ENCODE data around the gene SRGN.
"Not testable (repeated sequence)": the region's sequence is repeated elsewhere in the genome, so short reads cannot be mapped to it uniquely, and the experiment has no call there.

The SRGN gene, protein sequence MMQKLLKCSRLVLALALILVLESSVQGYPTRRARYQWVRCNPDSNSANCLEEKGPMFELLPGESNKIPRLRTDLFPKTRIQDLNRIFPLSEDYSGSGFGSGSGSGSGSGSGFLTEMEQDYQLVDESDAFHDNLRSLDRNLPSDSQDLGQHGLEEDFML

DNA sequence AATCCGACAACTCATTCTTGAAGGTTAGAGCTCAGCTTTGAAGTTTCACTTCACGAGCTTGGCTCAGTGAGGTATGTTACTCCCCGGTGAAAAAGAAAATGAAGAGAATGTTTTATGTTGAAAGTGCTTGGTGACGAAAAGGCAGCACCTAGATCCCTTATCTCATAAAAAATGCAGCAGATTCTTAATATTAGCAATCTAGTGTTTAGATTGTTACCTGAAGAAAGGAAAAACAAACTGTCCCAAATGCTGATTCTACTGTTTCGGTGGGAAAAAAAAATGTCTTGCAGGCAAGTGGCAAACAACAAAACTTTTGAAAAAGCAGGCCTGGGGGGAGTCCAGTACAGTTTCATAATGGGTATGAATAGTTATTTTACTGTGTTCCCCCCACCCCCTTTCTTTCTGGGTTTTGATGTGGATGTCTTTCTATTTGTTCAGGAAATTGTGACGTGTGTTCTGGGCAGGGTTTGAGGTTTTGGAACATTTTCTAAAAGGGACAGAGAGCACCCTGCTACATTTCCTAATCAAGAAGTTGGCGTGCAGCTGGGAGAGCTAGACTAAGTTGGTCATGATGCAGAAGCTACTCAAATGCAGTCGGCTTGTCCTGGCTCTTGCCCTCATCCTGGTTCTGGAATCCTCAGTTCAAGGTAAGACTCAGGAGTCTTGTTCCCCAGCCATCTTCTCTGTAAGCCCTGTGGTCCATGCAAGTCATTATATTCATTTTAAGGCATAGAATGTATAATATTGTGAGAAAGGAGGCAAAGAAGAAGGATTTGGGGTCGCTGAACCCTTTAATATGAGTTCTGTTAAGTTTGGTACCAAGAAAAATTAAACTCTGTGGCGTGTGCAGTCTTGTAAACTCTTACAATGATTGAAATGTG, at the start of gene SRGN:
Gene SRGN (plus strand): TSS at position 514 of the 881 bp plus-strand sequence. CDS start 55 bp downstream, at position 569.
- no peak for FAIRE-seq

DNA sequence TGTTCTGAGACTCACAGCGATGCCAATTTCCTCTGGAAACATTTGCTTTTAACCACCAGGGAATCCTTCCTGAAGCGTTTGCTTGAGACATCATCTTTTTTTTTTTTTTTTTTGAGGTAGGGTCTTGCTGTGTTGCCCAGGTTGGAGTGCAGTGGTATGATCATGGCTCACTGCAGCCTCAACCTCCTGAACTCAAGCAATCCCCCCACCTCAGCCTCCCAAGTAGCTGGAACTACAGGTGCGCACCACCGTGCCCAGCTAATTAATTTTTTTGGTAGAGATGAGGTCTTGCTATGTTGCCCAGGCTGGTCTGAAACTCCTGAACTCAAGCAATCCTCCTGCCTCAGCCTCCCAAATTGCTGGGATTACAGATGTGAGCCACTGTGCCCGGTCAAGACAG, 47.0 kb upstream of the SRGN start:
- FAIRE-seq = not testable (repeated sequence)

DNA sequence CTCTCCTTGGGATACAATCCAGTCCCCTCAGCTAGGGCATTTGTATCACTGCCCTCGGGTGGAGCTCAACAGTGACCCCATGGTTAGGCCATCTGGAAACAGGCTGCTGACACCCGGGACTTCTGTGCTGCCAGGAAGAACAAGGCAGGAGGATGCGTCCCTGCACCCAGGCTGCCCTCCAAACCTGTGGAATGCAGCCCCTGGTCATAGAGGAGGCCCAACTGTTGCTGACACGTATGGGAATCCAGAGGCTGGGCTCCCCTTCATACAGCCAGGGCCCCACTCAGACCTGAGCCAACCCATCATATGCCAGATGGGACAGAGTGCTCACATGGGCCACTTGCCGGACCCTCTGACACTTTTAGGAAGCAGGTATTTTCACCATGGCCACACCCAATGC, 45.5 kb upstream of the SRGN start:
- FAIRE-seq = no peak

DNA sequence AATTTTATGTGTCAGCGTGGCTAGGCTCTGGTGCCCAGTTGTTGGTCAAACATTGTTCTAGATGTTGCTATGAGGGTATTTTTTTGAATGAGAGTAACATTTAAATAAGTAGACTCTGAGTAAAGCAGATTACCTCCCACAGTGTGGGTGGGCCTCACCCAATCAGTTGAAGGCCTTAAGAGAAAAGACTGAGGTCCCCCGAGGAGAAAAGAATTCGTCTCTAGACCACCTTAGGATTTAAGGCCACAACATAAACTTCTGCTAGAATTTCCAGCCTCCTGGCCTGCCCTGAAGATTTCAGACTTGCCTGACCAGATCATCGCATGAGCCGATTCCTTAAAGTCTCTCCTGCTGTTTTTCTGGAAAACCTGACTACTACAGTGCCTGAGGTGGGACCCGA, 45.1 kb upstream of the SRGN start:
- no peak for FAIRE-seq

DNA sequence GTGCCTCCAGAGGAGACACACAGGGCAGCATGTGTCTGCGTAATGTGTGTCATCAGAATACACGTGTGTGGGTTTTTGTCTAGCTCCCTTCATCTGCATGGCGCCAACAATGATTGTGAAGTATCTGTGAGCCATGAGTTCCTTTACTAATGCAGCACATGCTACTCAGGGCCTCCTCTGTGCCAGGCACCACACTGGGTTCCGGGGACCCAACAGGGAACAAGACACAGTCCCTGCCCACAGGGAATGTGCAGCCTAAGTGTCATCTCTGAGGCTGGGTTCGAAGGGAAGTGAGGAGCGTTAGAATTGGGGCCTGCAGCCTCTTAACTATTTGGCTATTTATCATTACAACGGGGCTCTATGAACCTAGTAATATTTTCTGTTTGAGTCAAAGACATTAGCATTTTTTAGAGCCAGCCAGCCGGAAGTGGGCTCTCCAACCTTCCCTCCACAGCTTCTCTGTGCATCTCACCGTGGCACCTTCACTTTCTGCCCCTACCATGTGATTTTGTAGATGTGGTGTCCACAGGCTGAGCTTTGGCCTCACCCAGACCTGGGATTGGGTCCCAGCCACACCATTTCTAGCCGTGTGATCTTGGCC, 43.9 kb upstream of the SRGN start:
- FAIRE-seq = no peak

DNA sequence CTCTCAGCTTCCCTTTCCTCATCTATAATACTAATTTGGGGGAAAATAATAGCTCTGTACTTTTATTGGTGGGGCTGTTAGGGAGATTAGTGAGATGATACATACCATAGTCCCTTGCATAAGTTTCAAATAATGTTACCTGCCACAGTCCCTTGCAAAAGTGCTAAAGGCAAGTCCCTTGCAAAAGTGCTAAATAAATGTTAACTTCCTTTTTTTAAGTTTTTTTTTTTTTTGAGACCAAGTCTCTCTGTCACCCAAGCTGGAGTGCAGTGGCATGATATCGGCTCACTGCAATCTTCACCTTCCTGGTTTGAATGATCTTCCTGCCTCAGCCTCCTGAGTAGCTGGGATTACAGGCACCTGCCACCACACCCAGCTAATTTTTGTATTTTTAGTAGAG, 43.4 kb upstream of the SRGN start:
- no peak for FAIRE-seq

DNA sequence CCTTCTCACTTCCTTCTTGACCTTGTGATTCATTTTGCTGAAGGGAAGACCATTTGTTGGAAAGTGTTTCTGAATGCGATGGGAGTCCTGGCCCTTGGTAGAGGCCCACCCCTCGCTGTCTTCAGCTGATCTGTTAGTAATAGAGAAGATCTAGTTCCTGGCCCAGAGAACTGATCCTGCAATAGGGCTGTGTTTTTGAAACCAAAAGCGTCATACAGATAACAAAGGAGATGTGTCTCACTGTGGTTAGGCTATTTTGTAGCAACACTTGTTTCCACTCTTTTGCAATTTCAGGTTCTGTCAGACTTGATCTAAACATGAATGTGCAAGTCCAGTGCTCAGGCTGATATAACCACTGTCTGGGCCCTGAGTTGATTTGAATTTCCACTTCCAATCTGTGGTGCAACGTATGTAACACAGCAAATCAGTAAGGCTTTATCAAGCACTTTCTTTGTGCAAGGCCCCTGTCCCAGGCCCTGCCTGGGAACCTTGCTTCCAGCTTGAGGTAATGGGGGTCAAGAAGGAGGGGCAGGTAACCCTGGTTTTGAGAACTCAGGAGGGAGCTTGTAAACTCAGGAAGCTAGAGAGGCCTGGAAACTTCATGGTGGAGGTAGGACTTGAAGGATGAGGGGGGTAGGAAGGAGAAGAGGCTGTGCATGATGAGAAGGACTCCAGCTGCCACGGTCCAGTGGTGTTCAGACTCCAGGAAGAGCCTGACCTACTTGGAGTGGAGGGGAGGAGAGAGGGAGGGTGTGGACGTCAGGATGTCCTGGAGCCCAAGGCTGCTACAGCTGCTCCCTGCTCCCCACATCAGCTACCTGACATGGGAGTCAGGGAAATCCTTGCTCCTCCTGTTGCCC, 42.2 kb upstream of the SRGN start:
- FAIRE-seq = no peak

DNA sequence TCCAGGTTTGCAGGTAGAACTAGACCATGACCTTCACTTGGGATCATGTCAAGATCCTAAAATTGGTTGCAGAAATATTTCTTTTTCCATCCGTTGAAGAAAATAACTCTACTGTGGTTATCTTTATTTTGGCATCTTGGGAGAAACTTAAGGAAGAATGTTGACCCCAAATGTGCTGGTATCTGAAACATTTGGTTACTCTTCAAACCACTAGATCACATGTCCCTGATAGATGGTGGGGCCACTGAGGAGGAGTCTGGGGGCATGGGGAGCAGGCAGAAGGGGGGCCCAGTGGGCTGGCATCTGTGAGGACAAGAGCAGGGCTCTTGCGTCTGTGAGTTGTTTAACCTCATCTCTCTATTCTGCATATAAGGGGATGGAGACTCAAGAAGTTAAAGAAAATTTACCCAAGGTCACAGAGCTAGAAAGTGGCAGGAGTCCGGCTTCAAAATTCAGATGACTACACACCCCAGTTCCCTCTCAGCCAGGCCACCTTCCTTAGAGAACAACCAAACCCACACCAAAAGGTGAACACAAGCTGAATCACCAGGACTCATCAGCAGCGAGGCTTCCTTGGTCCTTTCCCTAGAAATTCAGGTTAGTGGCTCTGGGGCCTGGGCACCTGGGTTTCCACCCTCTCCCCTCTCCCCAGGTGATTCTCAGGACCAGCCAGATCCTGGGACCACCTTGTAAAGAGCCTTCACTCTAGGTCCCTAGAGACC, 40.6 kb upstream of the SRGN start:
- no peak for FAIRE-seq

DNA sequence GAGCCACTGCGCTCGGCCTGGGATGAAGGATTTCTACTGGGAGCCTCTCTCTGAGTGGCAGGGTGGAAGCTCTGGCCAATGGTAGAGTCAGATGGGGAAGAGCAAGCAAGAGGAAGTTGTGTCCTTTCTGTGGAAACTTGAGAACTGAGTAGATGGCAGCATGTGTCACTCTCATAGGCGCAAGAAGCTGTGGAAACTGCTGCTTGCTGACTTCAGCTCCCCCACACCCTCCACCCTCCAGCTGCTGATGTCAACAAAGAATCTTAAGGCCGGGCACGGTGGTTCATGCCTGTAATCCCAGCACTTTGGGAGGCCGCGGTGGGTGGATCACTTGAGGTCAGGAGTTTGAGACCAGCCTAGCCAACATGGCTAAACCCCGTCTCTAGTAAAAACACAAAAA, 39.8 kb upstream of the SRGN start:
- FAIRE-seq = no peak

DNA sequence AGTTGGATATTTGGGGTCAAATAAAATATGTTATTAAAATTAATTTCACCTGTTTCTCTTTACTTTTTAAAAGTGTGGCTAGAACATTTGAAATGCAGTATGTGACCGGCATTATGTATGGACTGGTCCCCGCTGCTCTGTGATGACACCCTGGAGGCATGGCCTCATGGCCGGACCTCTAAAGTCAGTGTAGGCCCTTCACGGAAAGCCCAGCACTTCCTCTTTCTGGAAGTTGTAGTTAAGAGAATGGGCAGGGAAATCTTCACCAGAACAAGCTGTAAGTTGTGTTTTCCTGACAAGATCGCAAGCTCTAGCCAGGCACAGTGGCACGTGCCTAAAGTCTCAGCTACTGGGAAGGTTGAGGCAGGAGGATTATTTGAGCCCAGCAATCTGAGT, 38.3 kb upstream of the SRGN start:
- FAIRE-seq = no peak

DNA sequence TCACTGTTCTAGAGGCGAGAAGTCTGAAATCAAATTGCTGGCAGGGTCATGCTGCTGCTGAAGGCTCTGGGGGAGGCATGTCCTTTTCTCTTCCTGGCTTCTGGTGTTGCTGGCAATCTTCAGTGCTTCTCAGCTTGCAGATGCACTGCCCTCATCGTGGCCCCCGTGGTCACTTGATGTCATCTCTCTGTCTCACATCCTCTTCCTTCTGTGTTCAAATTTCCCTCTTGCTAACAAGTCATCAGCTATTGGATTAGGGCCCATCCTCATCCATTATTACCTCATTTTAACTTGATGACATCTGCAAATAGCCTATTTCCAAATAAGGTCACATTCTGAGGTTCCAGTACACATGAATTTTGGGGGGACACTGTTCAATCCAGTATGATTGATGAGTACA, 36.6 kb upstream of the SRGN start:
- no peak for FAIRE-seq

DNA sequence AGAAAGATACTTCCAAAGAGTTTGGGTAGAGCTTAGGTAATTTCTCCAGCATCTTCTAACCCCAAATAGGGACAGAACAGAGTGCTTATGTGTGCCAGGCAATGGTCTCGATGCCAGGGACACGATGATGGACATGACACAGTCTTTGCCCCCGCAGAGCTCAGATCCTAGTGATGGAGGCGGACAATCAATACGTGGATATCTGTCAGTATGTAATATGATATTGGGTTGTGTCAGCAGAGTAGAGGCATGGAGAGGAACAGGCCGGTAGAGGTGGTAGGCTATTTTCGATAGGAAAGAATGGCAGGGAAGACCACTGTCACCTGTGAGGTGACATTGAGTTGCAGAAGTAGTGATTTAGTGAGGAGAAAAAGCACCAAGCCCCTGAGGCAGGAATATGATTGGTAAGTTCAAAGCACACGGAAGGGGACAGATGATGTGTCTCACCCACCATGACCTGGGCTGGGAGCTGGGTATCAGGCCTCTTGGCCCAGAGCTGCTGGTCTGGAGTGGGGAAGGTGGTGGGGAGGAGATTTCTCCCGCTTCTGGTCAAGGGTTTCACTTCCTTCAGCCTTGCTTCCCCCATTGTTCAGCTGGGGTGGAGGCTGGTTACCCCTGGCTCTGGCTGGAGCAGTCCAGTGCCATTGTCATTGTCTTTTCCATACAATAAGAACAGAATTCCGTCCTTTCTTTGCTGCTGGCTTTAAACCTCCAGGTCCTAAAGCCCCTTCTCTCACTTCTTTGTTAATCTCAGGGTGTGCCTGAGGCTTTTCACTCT, 36.0 kb upstream of the SRGN start:
- no peak for FAIRE-seq

DNA sequence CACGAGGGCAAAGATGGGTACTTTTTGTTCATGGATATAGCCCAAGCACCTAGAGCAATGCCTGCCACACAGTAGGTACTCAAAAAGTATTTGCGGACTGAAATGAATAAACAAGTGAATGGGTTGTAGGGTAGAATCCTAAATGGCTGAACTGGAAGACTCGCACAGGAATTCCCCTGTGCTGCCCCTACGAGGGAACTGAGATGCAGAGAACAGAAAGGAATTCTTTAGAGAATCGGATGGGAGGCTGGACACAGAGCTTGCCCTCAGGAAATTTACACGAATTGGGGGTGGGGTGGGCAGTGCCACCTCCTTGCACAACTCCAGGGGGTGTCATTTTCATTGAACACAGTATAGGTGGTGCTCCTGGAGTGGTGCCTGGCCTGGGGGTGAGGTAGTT, 35.2 kb upstream of the SRGN start:
- FAIRE-seq = no peak

DNA sequence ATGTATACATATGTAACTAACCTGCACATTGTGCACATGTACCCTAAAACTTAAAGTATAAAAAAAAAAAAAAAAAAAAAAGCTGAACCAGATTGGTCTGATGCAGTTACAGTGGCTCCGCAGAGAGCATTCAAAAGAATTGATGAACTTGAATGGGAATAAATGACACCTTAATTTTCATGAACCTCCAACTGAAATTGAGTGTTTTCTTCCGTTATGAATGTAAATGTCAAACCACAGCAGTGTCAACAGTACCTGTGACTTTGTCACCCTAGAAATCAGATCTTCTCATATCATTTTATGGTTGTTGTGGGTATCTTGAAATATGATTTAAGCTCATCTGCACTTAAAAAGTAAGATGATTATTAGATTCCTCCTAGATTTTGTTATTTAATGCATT, 32.7 kb upstream of the SRGN start:
- no peak for FAIRE-seq

DNA sequence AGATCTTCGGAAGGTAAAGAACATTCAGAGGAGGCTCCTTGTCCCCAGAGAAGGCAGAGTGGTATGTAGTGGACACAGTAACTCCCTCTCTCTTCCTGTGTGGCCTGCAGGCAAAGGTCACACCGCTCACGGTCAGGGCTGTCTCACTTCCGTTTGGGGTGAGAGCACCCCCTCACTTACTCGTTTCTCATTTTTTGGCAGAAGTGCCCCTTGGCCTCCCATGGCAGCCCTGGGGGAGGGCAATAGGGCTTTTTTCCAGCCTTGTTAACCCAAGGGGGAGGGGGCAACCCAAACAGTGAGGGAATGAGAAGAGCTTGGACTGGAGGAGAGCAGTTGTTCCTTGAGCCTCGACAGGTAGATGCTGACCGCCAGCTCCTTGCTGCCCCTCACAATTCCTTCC, 31.8 kb upstream of the SRGN start:
- FAIRE-seq = no peak

DNA sequence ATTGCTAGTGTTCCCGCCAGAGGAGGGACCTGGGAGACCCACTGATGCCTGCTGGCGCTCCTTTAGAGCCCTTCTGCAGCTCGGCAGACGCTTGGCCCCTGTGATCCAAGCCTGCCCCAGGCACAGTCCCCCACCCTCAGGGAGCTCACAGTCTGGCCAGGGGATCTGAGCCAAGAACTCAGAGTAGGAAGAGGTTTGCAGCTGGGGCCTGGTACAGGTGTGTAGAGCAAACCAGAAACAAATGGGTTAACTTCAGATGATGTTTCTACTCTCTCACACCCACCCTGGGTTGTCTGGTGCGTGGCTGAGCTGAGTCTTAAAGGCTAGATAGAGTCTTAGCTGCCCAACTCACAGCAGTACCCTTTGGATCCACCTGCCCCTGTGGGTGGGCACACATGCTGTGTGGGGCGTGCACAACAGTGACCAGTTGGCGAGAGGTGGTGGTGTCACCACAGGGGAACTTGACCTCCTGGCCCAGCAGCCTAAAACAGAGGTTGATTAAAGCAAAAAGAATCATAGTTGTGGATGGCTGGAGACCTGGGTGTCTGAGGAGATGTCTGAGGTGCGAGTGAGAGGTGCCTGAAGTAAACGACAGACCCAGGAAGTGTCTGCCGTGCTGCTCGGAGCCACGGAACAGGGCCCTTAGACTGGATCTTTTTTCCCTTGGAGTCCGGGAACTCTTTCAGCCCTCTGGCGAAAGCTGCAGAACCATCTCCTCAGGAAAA, 31.2 kb upstream of the SRGN start:
- FAIRE-seq = no peak

DNA sequence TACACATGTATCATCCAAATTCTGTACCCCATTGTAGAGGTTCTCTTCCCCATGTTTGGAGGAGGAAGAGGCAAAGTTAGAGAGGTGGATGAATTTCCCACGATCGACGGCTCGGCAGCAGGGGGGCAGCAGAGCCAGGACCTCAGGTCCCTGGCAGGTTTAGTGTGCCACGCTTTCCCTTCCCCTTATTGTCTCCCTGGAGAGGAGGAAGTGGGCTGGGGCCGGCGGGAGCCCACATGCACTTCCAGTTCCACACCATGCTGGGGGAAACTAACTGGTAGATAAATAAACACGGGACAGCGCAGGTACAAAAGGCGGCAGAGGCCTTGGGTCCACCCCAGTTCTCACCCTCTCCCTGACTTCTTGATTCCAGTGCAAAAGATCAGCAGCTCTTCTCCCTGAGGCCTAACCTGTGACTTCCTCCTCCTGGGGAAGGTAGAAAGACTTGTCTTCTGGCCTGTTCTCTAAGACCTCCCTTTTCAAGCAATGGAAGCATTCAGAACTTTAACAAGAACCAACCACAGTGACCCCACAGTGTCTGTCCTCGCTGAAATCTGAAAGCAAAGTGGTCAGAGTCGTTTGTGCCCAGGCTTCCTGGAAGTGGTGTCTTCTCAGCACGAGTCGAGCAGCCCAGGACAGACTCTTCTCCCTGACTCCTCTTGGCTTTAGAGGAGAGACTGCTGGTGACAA, 30.5 kb upstream of the SRGN start:
- no peak for FAIRE-seq

DNA sequence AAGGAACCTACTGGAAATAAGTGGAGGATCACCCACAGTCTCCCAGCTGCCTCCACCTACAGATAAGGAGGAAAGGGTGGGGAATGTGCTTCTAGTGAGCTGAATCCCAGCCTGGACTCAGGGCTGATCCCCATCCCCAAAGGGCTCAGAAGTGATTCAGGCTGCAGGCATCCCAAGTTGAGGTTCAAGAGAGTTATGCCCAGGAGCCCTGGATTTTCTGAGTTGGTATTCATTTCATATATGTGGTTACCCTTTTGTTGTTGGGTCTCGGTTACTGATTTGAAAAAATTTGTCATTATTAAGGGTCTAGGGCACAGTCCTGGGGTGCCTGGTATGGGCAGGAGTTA, 30.0 kb upstream of the SRGN start:
- FAIRE-seq = no peak

DNA sequence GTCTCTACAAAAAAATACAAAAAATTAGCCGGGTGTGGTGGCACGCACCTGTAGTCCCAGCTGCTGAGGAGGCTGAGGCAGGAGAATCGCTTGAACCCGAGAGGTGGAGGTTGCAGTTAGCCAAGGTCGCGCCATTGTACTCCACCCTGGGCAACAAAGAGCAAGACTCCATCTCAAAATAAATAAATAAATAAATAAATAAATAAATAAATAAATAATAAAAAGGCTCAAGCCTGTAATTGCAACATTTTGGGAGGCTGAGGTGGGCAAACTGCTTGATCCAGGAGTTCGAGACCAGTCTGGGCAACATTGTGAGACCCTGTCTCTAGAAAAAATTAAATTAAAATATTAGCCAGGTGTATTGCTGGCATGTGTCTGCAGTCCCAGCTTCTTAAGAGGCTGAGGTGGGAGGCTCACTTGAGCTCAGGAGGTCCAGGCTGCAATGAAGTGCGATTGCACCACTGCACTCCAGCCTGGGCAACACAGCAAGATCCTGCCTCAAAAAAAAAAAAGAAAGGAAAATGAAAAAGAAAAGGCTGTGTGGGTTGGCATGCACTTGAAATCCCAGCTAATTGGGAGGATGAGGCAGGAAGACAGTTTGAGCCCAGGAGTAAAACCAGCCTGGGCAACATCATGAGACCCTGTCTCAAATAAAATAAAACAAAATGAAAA, 27.6 kb upstream of the SRGN start:
- no peak for FAIRE-seq
